ENCODE results near the gene VASH2.

VASH2 gene

DNA sequence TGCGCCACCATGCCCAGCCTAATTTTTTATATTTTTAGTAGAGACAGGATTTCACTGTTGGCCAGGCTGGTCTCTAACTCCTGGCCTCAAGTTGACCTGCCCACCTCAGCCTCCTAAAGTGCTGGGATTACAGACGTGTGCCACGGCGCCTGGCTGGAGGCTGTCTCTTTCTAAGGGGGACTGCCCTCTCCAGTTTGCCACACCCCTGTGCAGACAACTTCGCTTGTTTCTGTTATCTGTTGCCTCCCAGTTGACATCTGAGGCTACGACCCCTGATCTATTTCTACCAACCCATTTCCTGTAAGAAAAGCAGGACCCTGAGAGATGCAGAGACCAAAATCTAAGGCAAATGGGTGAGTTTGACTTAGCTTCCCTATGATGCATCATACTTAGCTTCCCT lies 24.0 kb upstream of the VASH2 start:
- H3K27me3 ChIP-seq = peaks cover 13% of the 10 kb centered on the region
- H3K27ac ChIP-seq = no peak overlapping the region
- H3K4me1 ChIP-seq (ENCODE audit: control insufficient read depth in 1 of 2, insufficient read depth in 1 of 2, low read depth in 1 of 2, low read length in 1 of 2) = no peaks in the 10 kb centered on the region
- TF ChIP-seq CTCF (IDR thresholded peaks at IDR 0.05) = no peak
- no peak overlapping the region for H3K4me3 ChIP-seq (ENCODE audit: low read depth in 1 of 2, low read length in 1 of 2)
- H3K36me3 ChIP-seq = no peaks in the 10 kb centered on the region
- H3K9me3 ChIP-seq = no peaks in the 10 kb centered on the region

DNA sequence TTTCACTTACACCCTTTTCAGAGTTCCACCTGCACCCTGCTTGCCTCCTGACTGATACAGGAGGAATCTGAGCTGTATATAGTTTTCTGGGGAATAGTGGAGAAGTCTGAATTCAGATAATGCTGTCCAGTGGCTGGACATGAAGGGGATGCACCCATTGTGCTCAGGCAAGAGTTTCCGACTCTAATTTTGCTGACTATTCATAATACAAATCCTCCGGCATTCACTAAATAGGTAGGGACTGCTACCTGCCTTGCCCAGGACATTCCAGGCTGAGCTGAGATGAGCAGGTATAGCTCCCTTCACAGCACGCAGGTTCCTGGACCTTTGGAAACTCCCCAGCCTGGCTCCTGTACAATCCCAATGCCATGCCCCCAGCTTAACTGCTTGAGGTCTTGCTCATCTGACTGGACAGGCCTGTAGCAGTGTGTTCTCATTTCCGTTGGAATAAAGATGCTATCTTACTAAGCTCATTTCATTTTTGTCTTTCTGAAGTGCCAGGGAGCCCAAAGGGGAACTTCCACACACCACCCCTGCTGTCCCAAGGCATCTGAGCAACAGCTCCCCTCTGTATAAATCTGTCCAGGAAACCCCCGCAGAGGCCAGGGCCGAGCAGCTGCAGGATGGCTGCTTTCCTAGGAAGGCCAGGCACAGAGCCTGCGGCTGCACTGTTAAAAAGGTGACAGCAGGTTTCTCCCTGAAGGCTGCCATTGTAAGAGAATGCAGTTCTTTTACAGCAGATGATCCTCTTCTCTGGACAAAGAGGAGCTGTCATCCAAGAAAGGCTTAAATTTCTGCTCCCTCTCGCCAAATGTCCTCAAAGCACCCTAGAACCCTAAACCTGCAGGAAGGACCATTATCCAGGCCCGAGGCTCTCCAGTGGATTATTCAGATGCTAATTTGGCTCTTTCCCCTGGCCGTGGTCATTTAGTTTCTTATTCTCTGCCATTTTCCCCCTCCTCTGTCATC lies 21.7 kb upstream of the VASH2 start:
- Histone ChIP-seq H3K27me3 (peaks cover 13% of the 10 kb centered on the region), H3K4me3 (ENCODE audit: low read depth in 1 of 2, low read length in 1 of 2) (no peak overlapping the region), H3K9me3 (no peaks in the 10 kb centered on the region), H3K27ac (no peak overlapping the region), H3K36me3 (no peaks in the 10 kb centered on the region), H3K4me1 (ENCODE audit: control insufficient read depth in 1 of 2, insufficient read depth in 1 of 2, low read depth in 1 of 2, low read length in 1 of 2) (no peaks in the 10 kb centered on the region)
- no peak for TF ChIP-seq CTCF (IDR thresholded peaks at IDR 0.05)

GRCh38 chr1:212930986-212931678 lies 19.2 kb upstream of the VASH2 start:
- no peaks in the 10 kb centered on the region for H3K9me3 ChIP-seq
- TF ChIP-seq CTCF (IDR thresholded peaks at IDR 0.05) = no peak
- no peaks in the 10 kb centered on the region for H3K36me3 ChIP-seq
- no peaks in the 10 kb centered on the region for H3K27me3 ChIP-seq
- H3K4me1 ChIP-seq (ENCODE audit: control insufficient read depth in 1 of 2, insufficient read depth in 1 of 2, low read depth in 1 of 2, low read length in 1 of 2) = no peaks in the 10 kb centered on the region
- no peak overlapping the region for H3K4me3 ChIP-seq (ENCODE audit: low read depth in 1 of 2, low read length in 1 of 2)
- H3K27ac ChIP-seq = no peak overlapping the region

DNA sequence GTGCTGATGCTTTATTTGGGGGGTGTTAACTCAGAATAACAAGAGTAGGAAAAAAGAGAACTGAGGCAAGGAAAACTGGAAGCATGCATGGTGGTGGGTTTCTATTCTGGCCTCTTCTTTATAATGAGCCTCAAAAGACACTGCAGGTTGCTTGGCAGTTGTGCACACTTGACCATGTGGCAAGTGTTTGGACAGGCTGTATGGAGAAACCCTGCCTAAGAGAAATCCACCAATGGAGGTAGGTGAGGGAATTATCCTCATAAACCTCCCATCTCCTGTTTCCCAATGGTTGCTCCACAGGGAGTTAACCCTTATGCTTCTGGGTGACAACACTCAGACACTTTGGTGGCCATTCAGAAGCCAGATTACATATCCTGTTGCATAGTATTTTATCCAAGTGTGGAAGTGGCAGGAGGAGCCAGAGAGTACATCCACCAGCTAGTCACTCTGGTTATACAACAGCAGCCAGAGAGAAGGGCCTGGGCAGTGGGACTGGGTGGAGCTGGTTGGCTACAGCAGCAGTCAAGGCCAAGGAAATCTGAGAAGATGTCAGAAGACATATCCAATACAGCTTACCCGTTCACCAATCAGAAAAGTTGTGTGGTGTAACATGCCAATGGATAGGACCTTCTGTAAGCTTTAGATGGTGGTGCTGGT lies 16.4 kb upstream of the VASH2 start:
- H3K4me3 ChIP-seq (ENCODE audit: low read depth in 1 of 2, low read length in 1 of 2) = no peak overlapping the region
- TF ChIP-seq CTCF (IDR thresholded peaks at IDR 0.05) = no peak
- H3K27ac ChIP-seq = no peak overlapping the region
- no peaks in the 10 kb centered on the region for H3K27me3 ChIP-seq
- no peaks in the 10 kb centered on the region for H3K9me3 ChIP-seq
- no peaks in the 10 kb centered on the region for H3K36me3 ChIP-seq
- no peaks in the 10 kb centered on the region for H3K4me1 ChIP-seq (ENCODE audit: control insufficient read depth in 1 of 2, insufficient read depth in 1 of 2, low read depth in 1 of 2, low read length in 1 of 2)

- H3K4me1 ChIP-seq (ENCODE audit: control insufficient read depth in 1 of 2, insufficient read depth in 1 of 2, low read depth in 1 of 2, low read length in 1 of 2) = no peaks in the 10 kb centered on the region
- TF ChIP-seq CTCF (IDR thresholded peaks at IDR 0.05) = no peak
- H3K9me3 ChIP-seq = no peaks in the 10 kb centered on the region
- no peaks in the 10 kb centered on the region for H3K36me3 ChIP-seq
- no peak overlapping the region for H3K27ac ChIP-seq
- no peaks in the 10 kb centered on the region for H3K27me3 ChIP-seq
- H3K4me3 ChIP-seq (ENCODE audit: low read depth in 1 of 2, low read length in 1 of 2) = no peak overlapping the region
Measured at GRCh38 chr1:212935387-212935981, 14.9 kb upstream of the VASH2 start.

All from neutrophil (primary cell).